IMR-90 (cell line): ENCODE results near the gene S100A5. TPM values are rescaled to one million over a fixed set of nuclear protein-coding genes. Genes with fewer than 3 reads are reported as not detected.

Experiments
- ATAC-seq: fragments of 200-7000 bp; cut with Tn5 transposase; 2 replicates; pipeline ENCODE4 v1.9.1; 2020; ENCODE audit warnings: low read depth, mild to moderate bottlenecking, moderate library complexity
- BruUV-seq: library from RNA; stranded (reverse); fragments of 400-500 nt; replicated peaks from 2 replicates; lab custom pipeline; 2021; lab: Mats Ljungman, UMichigan
- CTCF ChIA-PET: fragments of 300-600 bp; formaldehyde crosslinking; extraction: SDS; loops from one replicate; lab custom pipeline; 2021; ENCODE audit warnings: antibody characterized with exemption; lab: Yijun Ruan, JAX
- POLR2A ChIA-PET: fragments of 300-600 bp; sonication (Branson Sonifier 250); formaldehyde crosslinking; loops from one replicate; lab custom pipeline; 2022; ENCODE audit warnings: antibody characterized with exemption; ENCODE audit not compliant: unreplicated experiment; lab: Charles Lee
- DNase-seq: peaks from one replicate; pipeline ENCODE4 v3.0.0; 2013
- H2AFZ ChIP-seq: replicated peaks from 2 replicates; pipeline ENCODE3; 2013; ENCODE audit warnings: low read length, mild to moderate bottlenecking; ENCODE audit not compliant: poor library complexity
- H2AK5ac ChIP-seq: 2 replicates; pipeline ENCODE4 v1.6.1; 2013; ENCODE audit warnings: low read depth, low read length, inconsistent platforms
- H2AK9ac ChIP-seq: replicated peaks from 2 replicates; pipeline ENCODE3; 2013; ENCODE audit warnings: mild to moderate bottlenecking, low read depth, low read length, moderate library complexity; ENCODE audit not compliant: poor library complexity
- H2BK120ac ChIP-seq: 2 replicates; pipeline ENCODE4 v1.6.1; 2013; ENCODE audit warnings: low read depth, low read length, inconsistent platforms
- H2BK15ac ChIP-seq: 3 replicates; pipeline ENCODE4 v1.6.1; 2013; ENCODE audit warnings: low read depth, low read length, inconsistent platforms
- H2BK20ac ChIP-seq: 2 replicates; pipeline ENCODE4 v1.6.1; 2013; ENCODE audit warnings: low read depth, mild to moderate bottlenecking, inconsistent platforms, low read length, moderate library complexity
- H2BK5ac ChIP-seq: 2 replicates; pipeline ENCODE4 v1.6.1; 2013; ENCODE audit warnings: mild to moderate bottlenecking, low read depth, low read length, inconsistent platforms; ENCODE audit not compliant: poor library complexity, severe bottlenecking
- H3K14ac ChIP-seq: replicated peaks from 2 replicates; pipeline ENCODE4 v1.6.1; 2013; ENCODE audit warnings: low read depth, low read length, inconsistent platforms
- H3K18ac ChIP-seq: 2 replicates; pipeline ENCODE4 v1.6.1; 2013; ENCODE audit warnings: low read depth, low read length, control low read depth
- H3K23ac ChIP-seq: 2 replicates; pipeline ENCODE4 v1.6.1; 2013; ENCODE audit warnings: low read depth, low read length, inconsistent platforms
- H3K27ac ChIP-seq: 2 replicates; pipeline ENCODE4 v1.5.1; 2013; ENCODE audit warnings: mild to moderate bottlenecking, control low read depth, low read length; ENCODE audit not compliant: insufficient read depth
- H3K27me3 ChIP-seq: 2 replicates; pipeline ENCODE4 v1.6.1; 2013; ENCODE audit warnings: low read length; ENCODE audit not compliant: control insufficient read depth, insufficient read depth
- H3K36me3 ChIP-seq: 2 replicates; pipeline ENCODE4 v1.6.1; 2013; ENCODE audit warnings: low read length, mixed read lengths; ENCODE audit not compliant: control insufficient read depth, insufficient read depth
- H3K4ac ChIP-seq: 2 replicates; pipeline ENCODE4 v1.6.1; 2013; ENCODE audit warnings: low read depth, low read length, inconsistent platforms
- H3K4me1 ChIP-seq: 2 replicates; pipeline ENCODE4 v1.6.1; 2013; ENCODE audit warnings: low read length, mixed read lengths; ENCODE audit not compliant: control insufficient read depth, insufficient read depth
- H3K4me2 ChIP-seq: 2 replicates; pipeline ENCODE4 v1.6.1; 2013; ENCODE audit warnings: low read depth, mild to moderate bottlenecking, control low read depth, low read length, moderate library complexity
- H3K4me3 ChIP-seq: 2 replicates; pipeline ENCODE4 v1.5.1; 2013; ENCODE audit warnings: low read depth, mild to moderate bottlenecking, control low read depth, low read length, moderate library complexity; ENCODE audit not compliant: insufficient read depth
- H3K56ac ChIP-seq: 2 replicates; pipeline ENCODE4 v1.6.1; 2013; ENCODE audit warnings: low read length, inconsistent platforms; ENCODE audit not compliant: insufficient read depth; ENCODE audit errors: extremely low read depth
- H3K79me1 ChIP-seq, 2 experiments: 2 replicates each; pipeline ENCODE4 v1.6.1; 2013; ENCODE audit warnings: low read length in 2 of 2, inconsistent platforms in 1 of 2, low read depth in 1 of 2
- H3K9ac ChIP-seq: 2 replicates; pipeline ENCODE4 v1.6.1; 2013; ENCODE audit warnings: low read depth, low read length, control low read depth
- H3K9me1 ChIP-seq: 2 replicates; pipeline ENCODE4 v1.6.1; 2013; ENCODE audit warnings: low read length, inconsistent platforms; ENCODE audit not compliant: insufficient read depth
- H3K9me3 ChIP-seq: 2 replicates; pipeline ENCODE4 v1.6.1; 2013; ENCODE audit warnings: low read length; ENCODE audit not compliant: control insufficient read depth, insufficient read depth
- H4K20me1 ChIP-seq: 2 replicates; pipeline ENCODE4 v1.6.1; 2013; ENCODE audit warnings: low read length, inconsistent platforms; ENCODE audit not compliant: insufficient read depth
- H4K5ac ChIP-seq: 2 replicates; pipeline ENCODE4 v1.6.1; 2013; ENCODE audit warnings: mild to moderate bottlenecking, low read depth, low read length, control low read depth
- H4K8ac ChIP-seq, 2 experiments: 2 replicates each; pipeline ENCODE4 v1.6.1; 2013; ENCODE audit warnings: low read depth in 2 of 2, low read length in 2 of 2, control low read depth in 1 of 2, inconsistent platforms in 1 of 2
- H4K91ac ChIP-seq: 2 replicates; pipeline ENCODE4 v1.6.1; 2013; ENCODE audit warnings: low read depth, low read length, inconsistent platforms; ENCODE audit not compliant: insufficient read depth
- BHLHE40 ChIP-seq: fragments of 150-350 bp; IDR thresholded peaks from 2 replicates; pipeline ENCODE4 v1.6.1; 2016; ENCODE audit warnings: mild to moderate bottlenecking, low read depth, low read length
- CEBPB ChIP-seq: IDR thresholded peaks from 2 replicates; pipeline ENCODE4 v1.6.1; 2012; ENCODE audit warnings: low read depth, low read length, improper control_type of control experiment
- ELK1 ChIP-seq: fragments of 150-350 bp; IDR thresholded peaks from 2 replicates; pipeline ENCODE4 v1.6.1; 2016; ENCODE audit warnings: low read depth, mild to moderate bottlenecking, low read length, moderate library complexity, borderline replicate concordance
- FOS ChIP-seq: fragments of 150-350 bp; IDR thresholded peaks from 2 replicates; pipeline ENCODE4 v1.6.1; 2016; ENCODE audit warnings: low read depth, low read length
- MAFK ChIP-seq: IDR thresholded peaks from 2 replicates; pipeline ENCODE4 v1.6.1; 2012; ENCODE audit warnings: low read depth, low read length, improper control_type of control experiment
- MAZ ChIP-seq: IDR thresholded peaks from 2 replicates; pipeline ENCODE4 v1.6.1; 2012; ENCODE audit warnings: low read depth, mild to moderate bottlenecking, low read length, improper control_type of control experiment, moderate library complexity, borderline replicate concordance
- MXI1 ChIP-seq: IDR thresholded peaks from 2 replicates; pipeline ENCODE4 v1.6.1; 2012; ENCODE audit warnings: low read depth, mild to moderate bottlenecking, low read length, moderate library complexity, borderline replicate concordance
- NFE2L2 ChIP-seq: fragments of 150-350 bp; IDR thresholded peaks from 2 replicates; pipeline ENCODE4 v1.6.1; 2016; ENCODE audit warnings: low read depth, mild to moderate bottlenecking, low read length
- POLR2A ChIP-seq: IDR thresholded peaks from 2 replicates; pipeline ENCODE4 v1.6.1; 2012; ENCODE audit warnings: mild to moderate bottlenecking, low read depth, low read length
- RAD21 ChIP-seq: IDR thresholded peaks from 2 replicates; pipeline ENCODE4 v1.6.1; 2012; ENCODE audit warnings: low read length, improper control_type of control experiment
- RCOR1 ChIP-seq: IDR thresholded peaks from 2 replicates; pipeline ENCODE4 v1.6.1; 2012; ENCODE audit warnings: mild to moderate bottlenecking, low read length, improper control_type of control experiment; ENCODE audit not compliant: insufficient replicate concordance
- RFX5 ChIP-seq: IDR thresholded peaks from 2 replicates; pipeline ENCODE4 v1.8.0; 2012; ENCODE audit warnings: low read depth, mild to moderate bottlenecking, low read length, moderate library complexity
- WGBS, 2 experiments: methylation state at CpG; one replicate each; pipeline versions ENCODE4 v1.1.5 to v1.1.7; 2013; ENCODE audit warnings: missing lambda C conversion rate in 2 of 2; ENCODE audit not compliant: insufficient read length in 1 of 2; ENCODE audit errors: extremely low coverage in 2 of 2; 5-methylcytosine and 5-hydroxymethylcytosine counted together
- dilution Hi-C: fragments of 300-500 bp; cut with HindIII; formaldehyde crosslinking; loops from one replicate; pipeline ENCODE4 v1.14.3; 2018; ENCODE audit warnings: low sequenced_read_pairs; ENCODE audit not compliant: unreplicated experiment
- in situ Hi-C: fragments of 300-500 bp; cut with MboI; formaldehyde crosslinking; loops from 3 replicates; pipeline ENCODE4 v1.14.3; 2019; ENCODE audit warnings: low sequenced_read_pairs, inconsistent platforms, mixed read lengths
- intact Hi-C: fragments of 100-400 bp; cut with micrococcal nuclease; formaldehyde crosslinking; loops from 2 replicates; pipeline ENCODE4 v1.10.0; 2022
- polyA plus RNA-seq, 3 experiments: library from polyadenylated mRNA; depleted of rRNA; stranded (reverse); fragments of >200 nt; gene quantifications; 2 replicates each; pipeline ENCODE4 v1.2.3, GENCODE V29; 2012; ENCODE audit warnings: low replicate concordance in 1 of 3
- total RNA-seq: library from RNA; depleted of rRNA; stranded (reverse); fragments of >200 nt; gene quantifications from 2 replicates; pipeline ENCODE4 v1.2.3, GENCODE V29; 2012
- TF ChIP-seq, protein P1 (sequence below): fragments of 150-350 bp; IDR thresholded peaks from 2 replicates; pipeline ENCODE4 v1.6.1; 2017; ENCODE audit warnings: mild to moderate bottlenecking, antibody characterized with exemption, low read length, low read depth
- TF ChIP-seq, protein P2 (sequence below): conservative IDR thresholded peaks from 2 replicates; pipeline ENCODE4 v1.5.1; 2012; ENCODE audit warnings: mild to moderate bottlenecking, low read depth, low read length, improper control_type of control experiment

S100A5 gene
- total and polyA plus RNA-seq, 2 of the 4 experiments (the other 2 are of a cell fraction) = 0.27 TPM; not detected in 1

DNA sequence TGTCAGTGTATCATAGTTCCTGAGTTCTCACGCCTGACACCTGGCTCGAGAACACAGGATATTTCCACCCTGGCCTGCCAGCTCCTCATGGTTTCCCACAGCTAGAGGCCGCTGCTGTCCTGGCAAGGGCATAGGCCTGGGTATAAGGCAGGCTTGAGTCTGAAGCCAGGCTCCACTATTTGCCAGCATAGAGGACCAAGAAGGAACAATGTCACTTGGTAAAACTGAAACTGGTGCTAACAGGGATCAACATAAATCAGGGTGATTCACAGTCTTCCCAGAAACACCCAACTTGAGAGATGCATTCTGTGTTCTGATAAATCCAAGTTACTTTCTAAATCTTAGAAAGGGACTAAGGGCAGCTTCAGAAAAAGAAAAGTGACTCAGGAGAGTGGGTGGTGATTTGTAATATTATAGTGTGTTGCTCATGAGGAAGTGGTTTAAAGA is 31.9 kb upstream of the S100A5 start:
- peak overlapping the region; percentile 51; the same call in 1 of the 3 replicates for H2BK15ac ChIP-seq
- DNase-seq = peak; percentile 82
- H3K36me3 ChIP-seq = no peaks in the 10 kb centered on the region
- H3K79me1 ChIP-seq = peaks cover 0 to 13% of the 10 kb centered on the region in 2 experiments; a peak in 2 of 4 replicates
- H3K9ac ChIP-seq = peak overlapping the region; percentile 3; the same call in 1 of the 2 replicates
- H2BK120ac ChIP-seq = peak overlapping the region; percentile 94
- peak overlapping the region; percentile 91 for H2AK9ac ChIP-seq
- ChIA-PET CTCF (interaction anchor here (0.6 to 2.3 kb wide), 19 partner anchors 20 to 94 kb away, joined by 3 to 16 read pairs (median 3); partner anchors contain the start of genes CHTOP, S100A13 and S100A16), POLR2A (interaction anchor here (0.6 to 1.9 kb wide), 3 partner anchors 37 to 61 kb away, joined by 3 to 7 read pairs (median 3); partner anchors contain the start of genes S100A13 and S100A6)
- H4K5ac ChIP-seq = peak overlapping the region; percentile 28; the same call in 1 of the 2 replicates
- ATAC-seq = peak; percentile 82
- no peaks in the 10 kb centered on the region for H4K20me1 ChIP-seq
- H2BK5ac ChIP-seq = peak overlapping the region; percentile 80
- H3K23ac ChIP-seq = peak overlapping the region; percentile 7; the same call in 1 of the 2 replicates
- no TSS peak for BruUV-seq
- peak overlapping the region; percentile 53 to 78 for H4K8ac ChIP-seq
- no peaks in the 10 kb centered on the region for H3K9me3 ChIP-seq
- H4K91ac ChIP-seq = peak overlapping the region; percentile 71
- peak overlapping the region; percentile 24 for H3K4ac ChIP-seq
- no peaks in the 10 kb centered on the region for H3K27me3 ChIP-seq
- peaks cover 15% of the 10 kb centered on the region for H3K9me1 ChIP-seq
- H2AK5ac ChIP-seq = peak overlapping the region; percentile 84
- H3K4me1 ChIP-seq = peaks cover 16% of the 10 kb centered on the region
- peak overlapping the region; percentile 59 for H3K14ac ChIP-seq
- H3K4me3 ChIP-seq = no peak overlapping the region
- H3K56ac ChIP-seq = peak overlapping the region; percentile 57
- peak overlapping the region; percentile 58; the same call in 1 of the 2 replicates for H2BK20ac ChIP-seq
- H3K27ac ChIP-seq = peak overlapping the region; percentile 36; the same call in 1 of the 2 replicates
- dilution Hi-C loops = no loop called here
- peak overlapping the region; percentile 48; the same call in 1 of the 2 replicates for H3K4me2 ChIP-seq
- H2AFZ ChIP-seq = peak overlapping the region; percentile 82
- peak overlapping the region; percentile 28; the same call in 1 of the 2 replicates for H3K18ac ChIP-seq
- WGBS, 2 experiments = 20% methylated on average over 1 of the region's 3 CpGs; no CpG with 5 or more reads in 1 of the 2 experiments
- intact Hi-C loops = loop anchor here (1.0 to 2.0 kb wide), 8 partner anchors 40 to 177 kb away; partner anchors contain the start of genes CHTOP, ILF2, S100A13 and S100A16
- in situ Hi-C loops = no loop called here
- no peak for TF ChIP-seq MXI1
- TF ChIP-seq CEBPB = no peak; the same call in 1 of the 2 replicates
- no peak for TF ChIP-seq MAFK
- TF ChIP-seq, protein P1, sequence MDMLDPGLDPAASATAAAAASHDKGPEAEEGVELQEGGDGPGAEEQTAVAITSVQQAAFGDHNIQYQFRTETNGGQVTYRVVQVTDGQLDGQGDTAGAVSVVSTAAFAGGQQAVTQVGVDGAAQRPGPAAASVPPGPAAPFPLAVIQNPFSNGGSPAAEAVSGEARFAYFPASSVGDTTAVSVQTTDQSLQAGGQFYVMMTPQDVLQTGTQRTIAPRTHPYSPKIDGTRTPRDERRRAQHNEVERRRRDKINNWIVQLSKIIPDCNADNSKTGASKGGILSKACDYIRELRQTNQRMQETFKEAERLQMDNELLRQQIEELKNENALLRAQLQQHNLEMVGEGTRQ = no peak
- TF ChIP-seq ELK1 = no peak
- TF ChIP-seq FOS = peak; percentile 49; the same call in 1 of the 2 replicates
- TF ChIP-seq, protein P2, sequence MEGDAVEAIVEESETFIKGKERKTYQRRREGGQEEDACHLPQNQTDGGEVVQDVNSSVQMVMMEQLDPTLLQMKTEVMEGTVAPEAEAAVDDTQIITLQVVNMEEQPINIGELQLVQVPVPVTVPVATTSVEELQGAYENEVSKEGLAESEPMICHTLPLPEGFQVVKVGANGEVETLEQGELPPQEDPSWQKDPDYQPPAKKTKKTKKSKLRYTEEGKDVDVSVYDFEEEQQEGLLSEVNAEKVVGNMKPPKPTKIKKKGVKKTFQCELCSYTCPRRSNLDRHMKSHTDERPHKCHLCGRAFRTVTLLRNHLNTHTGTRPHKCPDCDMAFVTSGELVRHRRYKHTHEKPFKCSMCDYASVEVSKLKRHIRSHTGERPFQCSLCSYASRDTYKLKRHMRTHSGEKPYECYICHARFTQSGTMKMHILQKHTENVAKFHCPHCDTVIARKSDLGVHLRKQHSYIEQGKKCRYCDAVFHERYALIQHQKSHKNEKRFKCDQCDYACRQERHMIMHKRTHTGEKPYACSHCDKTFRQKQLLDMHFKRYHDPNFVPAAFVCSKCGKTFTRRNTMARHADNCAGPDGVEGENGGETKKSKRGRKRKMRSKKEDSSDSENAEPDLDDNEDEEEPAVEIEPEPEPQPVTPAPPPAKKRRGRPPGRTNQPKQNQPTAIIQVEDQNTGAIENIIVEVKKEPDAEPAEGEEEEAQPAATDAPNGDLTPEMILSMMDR = peak; percentile 86
- peak; percentile 89 for TF ChIP-seq RAD21
- no peak for TF ChIP-seq BHLHE40
- no peak for TF ChIP-seq MAZ
- peak; percentile 46; the same call in 1 of the 2 replicates for TF ChIP-seq POLR2A
- no peak for TF ChIP-seq RFX5
- peak; percentile 41 for TF ChIP-seq RCOR1
- no peak for TF ChIP-seq NFE2L2
